Muscle of leg (tissue), 11 donors: ENCODE results near the gene ATP2B1. TPM values are rescaled to one million over a fixed set of nuclear protein-coding genes. Genes with fewer than 3 reads are reported as not detected.
"Not testable (repeated sequence)": the region's sequence is repeated elsewhere in the genome, so short reads cannot be mapped to it uniquely, and the experiment has no call there.

Experiments used
- DNase-seq: peaks from one replicate; pipeline ENCODE4 v3.0.0; 2013
- H3K27ac ChIP-seq: one replicate; pipeline ENCODE4 v1.5.1; 2013; ENCODE audit warnings: mild to moderate bottlenecking, low read length, control low read depth
- H3K27me3 ChIP-seq: one replicate; pipeline ENCODE4 v1.6.1; 2013; ENCODE audit warnings: low read length; ENCODE audit not compliant: control insufficient read depth, insufficient read depth
- H3K36me3 ChIP-seq: one replicate; pipeline ENCODE4 v1.6.1; 2013; ENCODE audit warnings: low read length; ENCODE audit not compliant: control insufficient read depth, insufficient read depth
- H3K4me1 ChIP-seq: one replicate; pipeline ENCODE4 v1.6.1; 2013; ENCODE audit warnings: low read length; ENCODE audit not compliant: control insufficient read depth, insufficient read depth
- H3K4me3 ChIP-seq: one replicate; pipeline ENCODE4 v1.5.1; 2013; ENCODE audit warnings: low read length, control low read depth
- H3K9me3 ChIP-seq: replicated peaks from 2 replicates; pipeline ENCODE4 v1.6.1; 2013; ENCODE audit warnings: low read depth, low read length; ENCODE audit not compliant: control insufficient read depth
- WGBS: methylation state at CpG from one replicate; pipeline ENCODE4 v1.1.5; 2013; ENCODE audit warnings: missing lambda C conversion rate; ENCODE audit not compliant: insufficient coverage; 5-methylcytosine and 5-hydroxymethylcytosine counted together
- polyA plus RNA-seq, 8 donors: library from polyadenylated mRNA; unstranded; fragments of 120-200 nt; gene quantifications; one replicate each; pipeline versions ENCODE4 v1.2.1 to v1.2.3, GENCODE V29; 2013; ENCODE audit warnings: inconsistent platforms in 1 of 8, low replicate concordance in 1 of 8; ENCODE audit not compliant: insufficient read length in 8 of 8, insufficient read depth in 1 of 8
- total RNA-seq: library from RNA; stranded (reverse); fragments of 120-200 nt; gene quantifications from one replicate; pipeline ENCODE4 v1.2.4, GENCODE V29; 2013

The ATP2B1 gene
- total and polyA plus RNA-seq, 9 donors: 59.3 to 112 (median 87.4) TPM

DNA sequence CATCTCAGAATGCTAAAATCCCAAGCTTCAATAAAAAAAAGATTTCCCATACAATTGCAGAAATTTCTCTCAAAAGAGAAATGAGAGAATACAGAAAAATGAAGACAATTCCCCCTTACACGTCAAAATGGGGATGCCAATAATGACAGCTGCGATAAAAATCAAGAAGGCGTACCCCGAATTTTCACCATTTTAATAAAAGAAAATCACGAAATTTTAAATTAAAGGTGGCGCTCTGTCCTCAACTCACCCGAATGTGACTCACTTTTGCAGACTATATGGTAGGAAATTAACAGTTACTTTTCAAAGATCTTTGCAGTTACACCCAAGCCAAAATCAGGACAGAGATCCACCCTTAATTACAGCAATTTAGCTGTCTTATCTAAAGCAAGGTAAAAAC, 2.1 kb downstream of the ATP2B1 start:
- Histone ChIP-seq H3K9me3 (no peaks in the 10 kb centered on the region), H3K4me3 (peak overlapping the region; percentile 83), H3K27ac (no peak overlapping the region), H3K4me1 (peaks cover 4% of the 10 kb centered on the region), H3K36me3 (no peaks in the 10 kb centered on the region), H3K27me3 (peaks cover 2% of the 10 kb centered on the region)
- no peak for DNase-seq
- no CpG with 5 or more reads among the region's 7 CpGs for WGBS

- WGBS: no CpG with 5 or more reads among the region's 1 CpG
Measured at GRCh38 chr12:89704457-89704856, 4.2 kb downstream of the ATP2B1 start.

GRCh38 chr12:89703768-89704167, 4.9 kb downstream of the ATP2B1 start:
- Histone ChIP-seq H3K9me3 (no peaks in the 10 kb centered on the region), H3K36me3 (no peaks in the 10 kb centered on the region), H3K27ac (no peak overlapping the region), H3K4me1 (peaks cover 4% of the 10 kb centered on the region), H3K4me3 (no peak overlapping the region), H3K27me3 (peaks cover 2% of the 10 kb centered on the region)
- no CpG with 5 or more reads among the region's 1 CpG for WGBS
- DNase-seq: no peak

More at GRCh38 chr12:89704457-89704856, 4.2 kb downstream of the ATP2B1 start:
- Histone ChIP-seq H3K9me3 (no peaks in the 10 kb centered on the region), H3K36me3 (no peaks in the 10 kb centered on the region), H3K4me3 (no peak overlapping the region), H3K27me3 (peaks cover 2% of the 10 kb centered on the region), H3K4me1 (peaks cover 4% of the 10 kb centered on the region), H3K27ac (no peak overlapping the region)
- no peak for DNase-seq

DNA sequence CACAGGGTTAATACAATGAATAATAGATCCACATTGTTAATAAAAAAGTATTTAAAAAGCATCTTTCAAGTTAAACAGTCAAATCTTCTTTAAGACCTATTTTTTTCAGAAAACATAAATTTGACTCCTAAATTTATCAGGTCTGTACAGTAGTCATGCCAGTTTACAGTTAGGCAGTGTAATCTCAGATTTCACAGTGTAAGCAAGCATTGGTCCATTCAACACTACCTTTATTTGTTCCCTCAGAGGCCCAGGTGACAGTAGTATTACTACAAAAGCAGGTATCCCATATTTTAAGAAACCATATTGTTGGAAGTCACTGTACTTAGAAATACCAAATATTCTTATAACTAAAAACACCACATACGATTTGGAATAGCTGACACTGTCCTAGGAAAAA, 6.1 kb downstream of the ATP2B1 start:
- Histone ChIP-seq H3K4me3 (no peak overlapping the region), H3K27me3 (no peaks in the 10 kb centered on the region), H3K27ac (no peak overlapping the region), H3K4me1 (peaks cover 3% of the 10 kb centered on the region), H3K9me3 (no peaks in the 10 kb centered on the region), H3K36me3 (no peaks in the 10 kb centered on the region)
- WGBS: no CpG with 5 or more reads among the region's 1 CpG
- DNase-seq: no peak

GRCh38 chr12:89701606-89702206, 6.9 kb downstream of the ATP2B1 start:
- no peak for DNase-seq
- no peak overlapping the region for H3K4me3 ChIP-seq
- H3K36me3 ChIP-seq: no peaks in the 10 kb centered on the region
- no peaks in the 10 kb centered on the region for H3K9me3 ChIP-seq
- 100% methylated on average over 1 of the region's 3 CpGs for WGBS
- no peaks in the 10 kb centered on the region for H3K27me3 ChIP-seq
- H3K27ac ChIP-seq: no peak overlapping the region
- H3K4me1 ChIP-seq: peaks cover 2% of the 10 kb centered on the region

GRCh38 chr12:89700191-89700810, 8.3 kb downstream of the ATP2B1 start:
- DNase-seq: no peak
- no peak overlapping the region for H3K27ac ChIP-seq
- no peaks in the 10 kb centered on the region for H3K27me3 ChIP-seq
- no peak overlapping the region for H3K4me3 ChIP-seq
- peaks cover 2% of the 10 kb centered on the region for H3K4me1 ChIP-seq
- WGBS: no CpG with 5 or more reads among the region's 4 CpGs
- no peaks in the 10 kb centered on the region for H3K36me3 ChIP-seq
- H3K9me3 ChIP-seq: no peaks in the 10 kb centered on the region

- H3K27ac ChIP-seq: no peak overlapping the region
- H3K27me3 ChIP-seq: no peaks in the 10 kb centered on the region
- DNase-seq: no peak
- WGBS: no CpG with 5 or more reads among the region's 2 CpGs
- peaks cover 3% of the 10 kb centered on the region for H3K4me1 ChIP-seq
- H3K9me3 ChIP-seq: no peaks in the 10 kb centered on the region
- H3K4me3 ChIP-seq: no peak overlapping the region
- no peaks in the 10 kb centered on the region for H3K36me3 ChIP-seq
Measured at GRCh38 chr12:89698607-89699006, 10.0 kb downstream of the ATP2B1 start.

DNA sequence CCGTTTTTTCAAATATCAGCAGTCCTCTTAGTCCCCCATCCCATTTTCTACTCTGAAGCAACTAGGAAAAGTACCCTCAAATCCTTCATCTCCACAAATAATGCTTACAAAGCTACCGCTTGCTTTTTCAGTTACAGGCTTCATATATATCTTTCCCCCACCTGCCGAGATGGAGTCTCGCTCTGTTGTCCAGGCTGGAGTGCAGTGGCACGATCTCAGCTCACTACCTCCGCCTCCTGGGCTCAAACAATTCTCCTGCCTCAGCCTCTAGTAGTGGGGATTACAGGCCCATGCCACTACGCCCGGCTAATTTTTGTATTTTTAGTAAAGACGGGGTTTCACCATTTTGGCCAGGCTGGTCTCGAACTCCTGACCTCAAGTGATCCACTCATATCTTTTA, 10.9 kb downstream of the ATP2B1 start:
- WGBS: 98% methylated on average over 8 of the region's 10 CpGs
- not testable (repeated sequence) for H3K36me3 ChIP-seq, H3K27me3 ChIP-seq, H3K4me3 ChIP-seq, H3K27ac ChIP-seq, DNase-seq, H3K4me1 ChIP-seq, H3K9me3 ChIP-seq

DNA sequence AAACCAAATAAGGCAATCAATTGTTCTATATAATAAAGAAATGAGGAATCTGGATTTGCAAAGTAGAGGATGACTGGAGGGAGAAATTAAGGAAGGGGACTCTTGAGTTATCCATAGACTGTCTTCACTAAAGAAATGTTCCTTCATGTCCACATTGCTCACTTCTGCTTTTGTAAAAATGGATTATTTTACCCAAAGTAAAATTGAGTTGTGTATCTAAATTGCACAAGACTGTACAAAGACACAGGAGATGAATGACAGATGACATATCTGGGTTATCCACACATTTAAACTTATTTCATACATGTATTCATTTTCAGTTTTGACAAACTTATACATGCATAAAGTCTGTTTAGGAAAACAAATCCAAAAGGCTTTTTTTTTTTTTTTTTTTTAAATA, 11.3 kb downstream of the ATP2B1 start:
- no peaks in the 10 kb centered on the region for H3K9me3 ChIP-seq
- H3K4me1 ChIP-seq: peaks cover 3% of the 10 kb centered on the region
- H3K27me3 ChIP-seq: no peaks in the 10 kb centered on the region
- no peak overlapping the region for H3K4me3 ChIP-seq
- no peaks in the 10 kb centered on the region for H3K36me3 ChIP-seq
- no peak for DNase-seq
- H3K27ac ChIP-seq: no peak overlapping the region

DNA sequence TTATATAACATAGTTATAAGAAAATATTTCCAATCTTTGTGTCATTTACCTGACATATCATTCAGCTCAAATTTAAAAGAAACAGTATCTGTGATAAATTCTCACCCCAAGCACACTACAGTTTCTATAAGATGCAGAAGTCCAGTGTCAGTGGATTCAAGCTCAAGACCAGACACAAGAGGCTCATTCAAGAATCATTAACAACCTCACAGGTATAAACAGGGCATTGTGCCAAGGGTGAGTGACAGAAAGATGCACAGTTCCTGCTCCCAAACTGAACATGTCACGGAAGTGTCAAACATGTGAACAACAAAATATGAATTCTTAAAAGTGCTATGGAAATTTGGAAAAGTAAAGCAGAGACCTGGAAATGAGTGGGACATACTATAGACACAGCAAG, 12.8 kb downstream of the ATP2B1 start:
- Histone ChIP-seq H3K4me1 (peaks cover 3% of the 10 kb centered on the region), H3K27ac (no peak overlapping the region), H3K36me3 (no peaks in the 10 kb centered on the region), H3K4me3 (no peak overlapping the region), H3K27me3 (no peaks in the 10 kb centered on the region), H3K9me3 (no peaks in the 10 kb centered on the region)
- DNase-seq: no peak
- WGBS: no CpG with 5 or more reads among the region's 1 CpG

- WGBS: no CpG with 5 or more reads among the region's 2 CpGs
- no peaks in the 10 kb centered on the region for H3K27me3 ChIP-seq
- no peak overlapping the region for H3K4me3 ChIP-seq
- DNase-seq: peak; percentile 36
- no peak overlapping the region for H3K27ac ChIP-seq
- no peaks in the 10 kb centered on the region for H3K9me3 ChIP-seq
- H3K36me3 ChIP-seq: no peaks in the 10 kb centered on the region
- peaks cover 3% of the 10 kb centered on the region for H3K4me1 ChIP-seq
Measured at GRCh38 chr12:89695100-89695499, 13.5 kb downstream of the ATP2B1 start.
